GM19372 (cell line): ENCODE data around the gene LYZL1.
"Not testable (repeated sequence)": the region's sequence is repeated elsewhere in the genome, so short reads cannot be mapped to it uniquely, and the experiment has no call there.

ENCODE experiments used
- ATAC-seq: cut with Tn5 transposase; IDR thresholded peaks from one replicate; pipeline ENCODE4 v1.9.1; 2021; ENCODE audit warnings: mild to moderate bottlenecking, low read depth, moderate library complexity; ENCODE audit not compliant: unreplicated experiment

LYZL1 gene

DNA sequence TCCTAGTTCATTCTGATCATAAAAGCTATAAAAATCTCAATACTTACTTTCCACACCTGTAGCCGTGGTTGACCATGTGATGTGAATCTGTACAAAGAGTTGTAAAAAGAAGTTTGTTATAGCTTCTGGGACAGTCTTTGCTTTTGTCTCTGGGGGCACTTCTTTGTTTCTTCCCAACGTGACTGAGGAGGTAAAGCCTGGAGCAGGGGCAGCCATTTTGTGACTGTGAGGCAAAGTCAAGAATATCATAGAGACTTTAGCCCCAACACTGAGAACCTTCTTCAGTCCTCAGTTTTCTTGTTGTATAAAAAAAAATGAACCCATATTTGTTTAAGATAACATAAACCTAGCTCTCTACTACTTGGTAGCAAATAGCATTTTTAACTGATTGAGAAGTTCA, 29.4 kb upstream of the LYZL1 start:
- no peak for ATAC-seq

GRCh38 chr10:29263506-29263905, 25.4 kb upstream of the LYZL1 start:
- ATAC-seq, result no peak

DNA sequence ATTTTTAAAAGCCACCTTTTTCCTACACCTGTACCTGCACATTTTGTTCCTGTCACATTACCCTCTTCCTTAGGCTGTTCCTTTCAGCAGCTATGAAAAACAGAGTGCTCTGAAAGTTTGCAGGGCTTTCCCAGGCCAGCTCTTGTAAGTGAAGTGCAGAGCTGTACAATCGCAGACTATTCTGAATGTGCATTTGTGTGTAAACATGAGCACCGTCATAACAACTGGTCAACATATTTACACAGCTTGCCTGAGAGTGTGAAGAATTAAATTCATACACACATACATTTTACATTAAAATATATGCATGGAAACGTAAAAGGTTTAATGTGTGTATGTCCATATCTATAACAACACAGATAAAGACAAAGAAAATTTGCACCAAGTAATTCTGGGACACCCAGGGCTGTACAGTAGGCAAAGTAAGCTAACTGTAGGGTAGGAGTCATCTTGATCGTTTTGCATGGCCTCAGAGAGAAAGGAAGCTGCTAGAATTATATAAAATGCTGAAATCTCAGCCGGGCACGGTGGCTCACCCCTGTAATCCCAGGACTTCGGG, 23.6 kb upstream of the LYZL1 start:
- no peak for ATAC-seq

- ATAC-seq, result no peak
Observed at GRCh38 chr10:29266641-29267040, 22.2 kb upstream of the LYZL1 start.

DNA sequence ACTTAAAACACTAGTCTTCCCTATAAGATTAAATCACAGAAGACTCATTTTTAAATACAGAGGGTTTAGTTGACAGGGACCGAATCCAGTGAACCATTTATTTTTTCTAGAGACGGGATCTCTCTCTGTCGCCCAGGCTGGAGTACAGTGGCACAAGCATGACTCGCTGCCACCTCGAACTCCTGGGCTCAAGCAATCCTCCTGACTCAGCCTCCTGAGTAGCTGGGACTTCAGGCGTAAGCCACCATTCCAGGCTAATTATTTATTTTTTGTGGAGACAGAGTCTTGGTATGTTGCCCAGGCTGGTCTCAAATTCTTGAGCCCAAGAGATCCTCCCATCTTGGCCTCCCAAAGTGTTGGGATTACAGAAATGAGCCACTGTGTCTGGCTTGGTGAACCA, 20.9 kb upstream of the LYZL1 start:
- no peak for ATAC-seq

GRCh38 chr10:29269486-29269885, 19.4 kb upstream of the LYZL1 start:
- no peak for ATAC-seq

DNA sequence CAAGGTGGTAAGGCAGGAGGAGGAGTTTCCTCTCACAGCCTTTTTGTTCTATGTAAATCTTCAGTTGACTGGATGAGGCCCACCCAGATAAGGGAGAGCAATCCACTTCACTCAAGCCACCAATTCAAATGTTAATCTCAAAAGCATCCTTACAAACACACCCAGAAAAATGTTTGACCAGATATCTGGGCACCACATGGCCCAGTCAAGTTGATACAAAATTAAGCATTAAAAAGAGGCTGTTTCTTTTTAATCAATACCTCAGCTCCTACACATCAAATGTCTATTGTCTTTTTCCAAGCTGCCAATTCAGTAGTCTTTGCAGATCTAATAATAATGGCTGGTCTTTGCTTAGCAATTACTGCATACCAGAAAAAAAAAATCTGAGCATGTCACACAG, 18.0 kb upstream of the LYZL1 start:
- no peak for ATAC-seq

DNA sequence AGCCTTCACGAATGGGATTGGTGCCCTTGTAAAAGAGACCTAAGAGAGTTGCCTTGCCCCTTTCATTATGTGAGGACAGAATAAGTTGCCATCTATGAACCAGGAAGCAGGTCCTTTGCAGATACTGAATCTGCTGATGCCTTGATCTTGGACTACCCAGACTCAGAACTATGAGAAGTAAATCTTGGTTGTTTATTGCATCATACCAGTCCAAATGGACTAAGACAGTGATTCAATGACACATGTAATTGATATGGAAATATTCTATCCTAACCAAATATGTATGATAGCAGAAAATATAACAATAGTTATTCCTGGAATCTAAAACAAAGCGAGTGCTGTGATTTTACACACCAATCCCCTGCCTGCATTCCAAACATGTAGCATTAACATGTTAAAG, 17.0 kb upstream of the LYZL1 start:
- no peak for ATAC-seq

DNA sequence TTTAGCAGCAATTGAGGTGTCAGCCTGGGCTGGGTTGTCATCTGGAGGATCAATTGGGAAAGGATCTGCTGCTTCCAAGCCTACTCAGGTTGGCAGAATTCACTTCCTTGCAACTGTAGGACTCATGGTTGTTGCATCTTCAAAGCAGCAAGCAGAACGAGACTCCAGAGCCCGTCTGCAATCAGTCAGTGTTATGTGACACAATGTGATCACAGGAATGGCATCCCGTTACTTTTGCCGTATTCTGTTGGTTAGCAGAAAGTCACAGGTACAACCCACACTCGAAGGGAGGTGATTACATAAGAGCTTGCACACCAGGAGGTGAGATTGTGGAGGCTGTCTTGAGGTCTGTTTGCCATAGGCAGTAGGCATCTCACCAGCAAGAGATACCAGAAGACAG, 15.4 kb upstream of the LYZL1 start:
- no peak for ATAC-seq

- no peak for ATAC-seq
Observed at GRCh38 chr10:29276251-29276850, 12.5 kb upstream of the LYZL1 start.

DNA sequence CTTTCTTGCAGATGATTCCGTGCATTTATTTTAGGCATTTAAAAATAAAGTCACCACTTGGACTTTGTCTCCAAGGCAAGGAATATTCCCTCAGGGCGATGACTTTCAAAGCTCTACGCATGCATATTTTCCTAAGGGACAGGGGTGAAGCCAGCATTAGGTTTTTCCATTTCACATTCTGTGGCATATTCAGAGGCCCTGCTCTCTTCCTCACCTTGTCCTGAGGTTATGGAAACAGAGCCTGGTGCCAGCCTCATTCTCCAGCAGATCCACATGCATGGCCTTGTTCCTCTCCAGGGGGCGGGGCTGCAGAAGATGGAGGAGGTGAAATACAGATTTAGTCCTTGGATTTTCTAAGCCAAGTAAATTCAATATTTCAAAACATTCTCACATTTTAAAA, 11.6 kb upstream of the LYZL1 start:
- ATAC-seq, result no peak

DNA sequence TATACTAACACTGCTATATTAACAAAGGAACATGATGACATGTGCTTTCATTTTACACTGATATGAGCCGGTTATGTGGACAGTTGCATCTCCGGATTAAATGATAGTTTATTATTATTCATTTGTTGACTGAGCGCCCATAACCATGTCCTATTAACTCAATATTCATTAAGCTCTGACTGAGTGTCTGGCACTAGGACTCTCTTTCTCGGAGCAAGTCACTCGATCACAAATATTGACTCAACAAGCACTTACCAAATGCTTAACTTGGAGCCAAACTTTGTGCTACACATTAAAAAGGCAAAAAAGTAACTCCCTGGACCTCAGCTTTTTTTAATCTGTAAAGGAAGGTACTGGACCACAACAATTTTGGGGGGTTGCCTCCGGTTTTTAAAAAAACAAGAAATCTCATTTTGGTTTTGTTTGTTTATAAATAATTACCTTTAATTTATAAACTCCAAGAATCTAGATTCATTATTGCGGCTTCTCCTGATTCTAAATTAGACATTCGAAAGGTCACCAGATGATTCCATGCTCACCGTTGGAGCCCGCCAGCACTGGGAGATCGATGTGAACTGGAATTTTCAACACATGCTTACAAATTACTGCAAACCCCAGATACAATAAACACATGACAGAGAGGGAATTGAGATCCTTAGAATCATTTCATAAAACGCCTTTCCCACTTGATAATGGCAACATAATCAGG, 8.9 kb upstream of the LYZL1 start:
- ATAC-seq, result no peak

DNA sequence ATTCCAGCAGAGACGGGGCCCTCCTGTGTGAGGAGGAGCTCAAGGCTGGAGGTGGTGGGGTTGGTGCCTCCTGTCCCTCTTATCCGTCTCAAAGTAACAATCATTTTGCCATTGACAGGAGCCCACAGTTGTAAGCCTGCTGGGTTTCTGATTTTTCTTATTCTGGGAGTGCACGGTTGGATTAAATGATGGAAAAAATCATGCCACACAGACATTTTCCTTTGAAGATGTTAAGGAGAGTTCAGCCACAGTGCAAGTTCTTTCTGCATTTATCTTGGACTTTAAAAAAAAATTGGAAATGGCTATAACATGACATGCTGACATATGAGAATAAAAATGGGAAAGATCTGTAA, 8.4 kb upstream of the LYZL1 start:
- ATAC-seq, result no peak

- ATAC-seq, result no peak
Observed at GRCh38 chr10:29285624-29286051, 3.2 kb upstream of the LYZL1 start.

GRCh38 chr10:29287635-29288034, 1.2 kb upstream of the LYZL1 start:
- ATAC-seq, result no peak

DNA sequence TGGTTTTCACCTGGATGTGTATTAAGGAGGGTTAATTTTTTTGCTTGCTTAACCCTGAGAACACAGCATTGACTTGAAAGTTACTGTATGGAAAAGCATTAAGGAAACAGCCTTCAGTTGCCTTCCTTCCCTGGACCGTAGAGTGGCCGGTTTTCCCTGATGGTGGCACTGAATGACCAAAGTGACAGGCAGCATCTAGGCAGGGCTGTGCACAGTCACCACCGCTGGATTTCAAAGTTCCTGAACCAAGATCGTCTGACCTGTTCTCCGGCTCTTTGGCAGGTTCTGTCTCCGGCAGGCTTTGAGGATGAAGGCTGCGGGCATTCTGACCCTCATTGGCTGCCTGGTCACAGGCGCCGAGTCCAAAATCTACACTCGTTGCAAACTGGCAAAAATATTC, 2.7 kb downstream of the LYZL1 start:
- not testable (repeated sequence) for ATAC-seq

DNA sequence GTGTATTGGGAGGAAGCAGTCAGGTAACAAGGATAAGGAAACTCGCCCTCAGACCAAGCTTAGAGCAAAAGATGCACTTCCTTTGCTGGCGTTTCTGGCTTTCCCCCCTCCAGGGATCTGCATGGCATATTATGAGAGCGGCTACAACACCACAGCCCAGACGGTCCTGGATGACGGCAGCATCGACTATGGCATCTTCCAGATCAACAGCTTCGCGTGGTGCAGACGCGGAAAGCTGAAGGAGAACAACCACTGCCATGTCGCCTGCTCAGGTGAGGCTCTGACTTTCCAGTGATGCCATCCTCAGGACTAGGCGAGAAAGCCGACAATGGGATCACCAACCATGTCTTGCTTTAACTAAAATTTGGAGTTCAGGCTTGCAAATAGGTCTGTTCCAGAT, 3.5 kb downstream of the LYZL1 start:
- ATAC-seq, result not testable (repeated sequence)

- no peak for ATAC-seq
Observed at GRCh38 chr10:29295813-29296212, 6.9 kb downstream of the LYZL1 start.

DNA sequence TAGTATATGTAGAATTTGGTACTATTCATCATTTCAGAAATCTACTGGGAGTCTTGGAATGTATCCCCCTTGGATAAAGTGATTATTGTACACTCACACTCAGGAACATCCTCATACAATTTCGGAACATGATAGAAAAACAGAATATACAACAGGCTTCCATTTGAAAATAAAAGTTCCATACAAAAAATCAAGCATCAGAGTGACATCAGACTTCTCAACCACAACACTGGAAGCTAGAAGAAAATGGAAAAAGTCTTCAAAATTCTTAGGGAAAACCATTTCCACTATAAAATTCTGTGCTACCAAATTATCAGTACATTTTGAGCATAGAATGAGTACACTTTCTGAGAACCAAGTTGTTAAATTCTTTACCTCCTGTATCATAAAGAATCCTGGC, 8.8 kb downstream of the LYZL1 start:
- ATAC-seq, result no peak

DNA sequence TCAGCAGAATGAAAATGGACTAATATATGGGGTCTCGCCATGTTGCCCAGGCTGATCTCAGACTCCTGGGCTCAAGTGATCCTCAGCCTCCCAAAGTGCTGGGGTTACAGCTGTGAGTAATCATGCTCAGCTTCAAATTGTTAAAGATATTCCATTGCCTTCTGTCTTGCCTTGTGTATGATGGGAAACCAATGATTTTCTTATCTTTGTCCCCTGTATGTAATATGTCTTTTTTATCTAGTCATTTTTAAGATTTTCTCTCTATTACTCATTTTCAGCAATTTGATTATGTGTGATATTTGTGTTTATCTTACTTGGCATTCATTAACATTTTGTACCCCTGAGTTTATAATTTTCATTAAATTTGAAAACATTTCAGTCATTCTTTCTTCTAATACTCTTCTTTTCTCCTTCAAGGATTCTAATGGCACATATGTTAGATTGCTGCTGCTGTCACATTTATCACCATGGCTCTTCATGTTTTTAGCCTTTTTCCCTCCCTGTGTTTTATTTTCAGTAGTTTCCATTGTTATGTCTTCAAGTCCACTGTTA, 12.6 kb downstream of the LYZL1 start:
- no peak for ATAC-seq

DNA sequence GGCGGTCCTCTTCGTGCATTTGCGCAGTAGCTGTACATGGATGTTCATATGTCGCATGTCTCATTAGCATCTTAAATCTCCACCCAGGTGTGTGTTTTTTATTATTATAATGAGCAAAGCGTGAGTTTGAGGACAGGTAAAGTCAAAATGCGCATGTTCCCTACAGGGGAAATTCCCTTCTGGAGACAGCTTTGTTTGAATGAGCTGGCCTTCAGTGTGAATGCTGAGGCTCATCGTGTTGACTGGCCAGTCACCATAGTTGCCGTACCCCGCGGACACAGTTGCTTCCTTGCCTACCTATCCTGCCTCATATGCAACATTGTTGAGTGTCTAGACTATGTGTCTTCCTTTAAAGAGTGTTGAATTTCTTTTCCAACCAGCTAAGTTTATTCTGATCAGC, 13.6 kb downstream of the LYZL1 start:
- no peak for ATAC-seq
